Posterior cingulate gyrus (tissue), 11 donors: ENCODE measurements around the gene CRYBB2.
A peak's percentile ranks its signal among the peaks of the same experiment; 100 is the strongest.
"Not testable (repeated sequence)": the region's sequence is repeated elsewhere in the genome, so short reads cannot be mapped to it uniquely, and the experiment has no call there.

Experiments used
- DNase-seq, 10 donors: peaks; one replicate each; pipeline versions ENCODE4 v3.0.0 to v3.0.0-alpha.2; 2020 to 2021; ENCODE audit warnings: mixed read lengths in 3 of 10
- intact Hi-C: fragments of 100-400 bp; cut with DNase I; formaldehyde crosslinking; loops from one replicate; pipeline ENCODE4 v1.15.1; 2023

CRYBB2 gene

GRCh38 chr22:25228822-25229221 lies 9.4 kb downstream of the CRYBB2 start:
- no peak for DNase-seq
- intact Hi-C loops, result no loop called here

GRCh38 chr22:25230760-25231159 lies 11.3 kb downstream of the CRYBB2 start:
- intact Hi-C loops, DNase-seq: not testable (repeated sequence)

- DNase-seq, result no peak
- intact Hi-C loops, result no loop called here
Measured at GRCh38 chr22:25232301-25232700, 12.9 kb downstream of the CRYBB2 start.

GRCh38 chr22:25233706-25234105 lies 14.3 kb downstream of the CRYBB2 start:
- intact Hi-C loops, DNase-seq: not testable (repeated sequence)

- intact Hi-C loops, result no loop called here
- DNase-seq, result peak; percentile 36 to 96 (median 66)
Measured at GRCh38 chr22:25235547-25236290, 16.3 kb downstream of the CRYBB2 start.

- intact Hi-C loops, result no loop called here
- DNase-seq, result no peak
Measured at GRCh38 chr22:25236417-25236816, 17.0 kb downstream of the CRYBB2 start.

- intact Hi-C loops, result no loop called here
- no peak for DNase-seq
Measured at GRCh38 chr22:25237503-25237902, 18.1 kb downstream of the CRYBB2 start.

- intact Hi-C loops, DNase-seq: not testable (repeated sequence)
Measured at GRCh38 chr22:25238058-25238457, 18.6 kb downstream of the CRYBB2 start.

- DNase-seq, intact Hi-C loops: not testable (repeated sequence)
Measured at GRCh38 chr22:25255169-25255568, 35.7 kb downstream of the CRYBB2 start.

- intact Hi-C loops, DNase-seq: not testable (repeated sequence)
Measured at GRCh38 chr22:25267567-25267966, 48.1 kb downstream of the CRYBB2 start.

GRCh38 chr22:25268902-25269301 lies 49.5 kb downstream of the CRYBB2 start:
- intact Hi-C loops, DNase-seq: not testable (repeated sequence)

GRCh38 chr22:25270061-25270460 lies 50.6 kb downstream of the CRYBB2 start:
- intact Hi-C loops, DNase-seq: not testable (repeated sequence)

GRCh38 chr22:25273231-25273630 lies 53.8 kb downstream of the CRYBB2 start:
- intact Hi-C loops, DNase-seq: not testable (repeated sequence)

- DNase-seq, intact Hi-C loops: not testable (repeated sequence)
Measured at GRCh38 chr22:25273928-25274327, 54.5 kb downstream of the CRYBB2 start.

- not testable (repeated sequence) for DNase-seq
- intact Hi-C loops, result loop anchor here (10.0 kb wide), 1 partner anchor 305 kb away; no protein-coding TSS in a partner anchor
Measured at GRCh38 chr22:25280118-25280517, 60.7 kb downstream of the CRYBB2 start.
